Endothelial cell of umbilical vein (primary cell): ENCODE data around the gene OCRL.

Source experiments
- POLR2A ChIP-seq: IDR thresholded peaks from 2 replicates; pipeline ENCODE4 v1.6.1; 2012; ENCODE audit warnings: low read depth, mild to moderate bottlenecking, control low read depth, low read length
- TF ChIP-seq, protein P1 (sequence below), 2 donors: IDR thresholded peaks; 1 replicate in 1 of 2; 2 replicates in 1 of 2; pipeline ENCODE4 v1.5.1; 2011; ENCODE audit warnings: low read length in 2 of 2, mild to moderate bottlenecking in 2 of 2, moderate library complexity in 2 of 2, control low read depth in 1 of 2, inconsistent platforms in 1 of 2, low read depth in 1 of 2; ENCODE audit not compliant: insufficient read depth in 1 of 2; ENCODE audit errors: extremely low read depth in 1 of 2

DNA sequence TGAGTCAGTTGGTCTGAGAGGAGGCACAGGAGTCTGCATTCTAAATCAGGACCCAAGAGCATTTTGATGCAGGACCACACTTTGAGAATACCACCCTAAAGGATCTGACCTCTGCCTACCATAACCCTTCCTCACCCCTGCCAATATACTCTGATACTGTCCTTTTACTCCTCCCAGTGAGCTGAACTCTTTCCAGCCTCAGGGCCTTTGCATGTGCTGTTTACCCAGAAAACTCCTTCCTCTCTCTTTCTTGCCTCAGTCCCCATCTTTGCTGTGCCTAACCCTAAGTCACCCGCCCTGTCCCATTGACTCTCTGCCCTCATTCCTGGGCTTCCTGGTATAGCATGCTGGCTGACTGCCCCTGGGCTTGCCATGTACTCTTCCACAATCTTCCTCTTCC lies 54.7 kb downstream of the OCRL start:
- TF ChIP-seq, protein P1, sequence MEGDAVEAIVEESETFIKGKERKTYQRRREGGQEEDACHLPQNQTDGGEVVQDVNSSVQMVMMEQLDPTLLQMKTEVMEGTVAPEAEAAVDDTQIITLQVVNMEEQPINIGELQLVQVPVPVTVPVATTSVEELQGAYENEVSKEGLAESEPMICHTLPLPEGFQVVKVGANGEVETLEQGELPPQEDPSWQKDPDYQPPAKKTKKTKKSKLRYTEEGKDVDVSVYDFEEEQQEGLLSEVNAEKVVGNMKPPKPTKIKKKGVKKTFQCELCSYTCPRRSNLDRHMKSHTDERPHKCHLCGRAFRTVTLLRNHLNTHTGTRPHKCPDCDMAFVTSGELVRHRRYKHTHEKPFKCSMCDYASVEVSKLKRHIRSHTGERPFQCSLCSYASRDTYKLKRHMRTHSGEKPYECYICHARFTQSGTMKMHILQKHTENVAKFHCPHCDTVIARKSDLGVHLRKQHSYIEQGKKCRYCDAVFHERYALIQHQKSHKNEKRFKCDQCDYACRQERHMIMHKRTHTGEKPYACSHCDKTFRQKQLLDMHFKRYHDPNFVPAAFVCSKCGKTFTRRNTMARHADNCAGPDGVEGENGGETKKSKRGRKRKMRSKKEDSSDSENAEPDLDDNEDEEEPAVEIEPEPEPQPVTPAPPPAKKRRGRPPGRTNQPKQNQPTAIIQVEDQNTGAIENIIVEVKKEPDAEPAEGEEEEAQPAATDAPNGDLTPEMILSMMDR (IDR thresholded peaks at IDR 0.05; ENCODE audit: extremely low read depth in 1 of 2, insufficient read depth in 1 of 2, low read depth in 1 of 2, low read length in 2 of 2): no peak
- no peak for TF ChIP-seq POLR2A
